Breast epithelium (tissue), 3 donors: ENCODE measurements around the gene UBE2H.

ENCODE experiments used
- POLR2A ChIP-seq: fragments of 450-650 bp; IDR thresholded peaks from one replicate; pipeline ENCODE4 v1.6.1; 2016; ENCODE audit warnings: antibody characterized with exemption, mild to moderate bottlenecking, moderate library complexity
- POLR2AphosphoS5 ChIP-seq, 3 donors: sonication (generic); formaldehyde crosslinking; IDR thresholded peaks; one replicate each; pipeline ENCODE4 v1.6.1; 2017; ENCODE audit warnings: antibody characterized with exemption in 3 of 3
- TF ChIP-seq, protein P1 (sequence below), 3 donors: fragments of 450-650 bp; IDR thresholded peaks; one replicate each; pipeline ENCODE4 v1.5.1; 2016 to 2017; ENCODE audit warnings: antibody characterized with exemption in 3 of 3, mild to moderate bottlenecking in 3 of 3, moderate library complexity in 3 of 3

GRCh38 chr7:129851809-129852208, 101.0 kb downstream of the UBE2H start:
- TF ChIP-seq, protein P1, sequence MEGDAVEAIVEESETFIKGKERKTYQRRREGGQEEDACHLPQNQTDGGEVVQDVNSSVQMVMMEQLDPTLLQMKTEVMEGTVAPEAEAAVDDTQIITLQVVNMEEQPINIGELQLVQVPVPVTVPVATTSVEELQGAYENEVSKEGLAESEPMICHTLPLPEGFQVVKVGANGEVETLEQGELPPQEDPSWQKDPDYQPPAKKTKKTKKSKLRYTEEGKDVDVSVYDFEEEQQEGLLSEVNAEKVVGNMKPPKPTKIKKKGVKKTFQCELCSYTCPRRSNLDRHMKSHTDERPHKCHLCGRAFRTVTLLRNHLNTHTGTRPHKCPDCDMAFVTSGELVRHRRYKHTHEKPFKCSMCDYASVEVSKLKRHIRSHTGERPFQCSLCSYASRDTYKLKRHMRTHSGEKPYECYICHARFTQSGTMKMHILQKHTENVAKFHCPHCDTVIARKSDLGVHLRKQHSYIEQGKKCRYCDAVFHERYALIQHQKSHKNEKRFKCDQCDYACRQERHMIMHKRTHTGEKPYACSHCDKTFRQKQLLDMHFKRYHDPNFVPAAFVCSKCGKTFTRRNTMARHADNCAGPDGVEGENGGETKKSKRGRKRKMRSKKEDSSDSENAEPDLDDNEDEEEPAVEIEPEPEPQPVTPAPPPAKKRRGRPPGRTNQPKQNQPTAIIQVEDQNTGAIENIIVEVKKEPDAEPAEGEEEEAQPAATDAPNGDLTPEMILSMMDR (IDR thresholded peaks at IDR 0.05) = no peak
- TF ChIP-seq POLR2A = no peak
- no peak for TF ChIP-seq POLR2AphosphoS5 (IDR thresholded peaks at IDR 0.05)
